K562 (cell line): ENCODE results near the gene PDIA4. TPM values are rescaled to one million over a fixed set of nuclear protein-coding genes. Genes with fewer than 3 reads are reported as not detected.
"Not testable (repeated sequence)": the region's sequence is repeated elsewhere in the genome, so short reads cannot be mapped to it uniquely, and the experiment has no call there.

Experiments used
- ATAC-seq: fragments of 200-7000 bp; cut with Tn5 transposase; 3 replicates; pipeline ENCODE4 v1.9.1; 2020; ENCODE audit warnings: moderate library complexity
- BruUV-seq: library from RNA; stranded (reverse); fragments of 400-500 nt; replicated peaks from 2 replicates; lab custom pipeline; 2021; lab: Mats Ljungman, UMichigan
- CTCF ChIA-PET: fragments of 300-600 bp; formaldehyde crosslinking; extraction: SDS; loops from one replicate; lab custom pipeline; 2021; ENCODE audit warnings: low intra/inter-chr PET ratio; lab: Yijun Ruan, JAX
- POLR2A ChIA-PET: fragments of 300-600, 350-650 bp; sonication (Branson Sonifier 250); formaldehyde crosslinking; extraction: SDS; loops from one replicate; lab custom pipeline; 2021; ENCODE audit warnings: antibody characterized with exemption, inconsistent platforms; lab: Yijun Ruan, JAX
- DNase-seq, 4 experiments: peaks; one replicate each; pipeline versions ENCODE4 v3.0.0 to v3.0.0-alpha.2; 2011 to 2018; ENCODE audit warnings: low spot score in 3 of 4, mixed read lengths in 3 of 4; ENCODE audit errors: extremely low read depth in 1 of 4
- FAIRE-seq: peaks from 2 replicates; lab custom pipeline; 2011; peaks lifted over from hg19 to GRCh38; lab: Jason Lieb, UNC
- H2AFZ ChIP-seq: 2 replicates; pipeline ENCODE4 v1.6.0; 2011; ENCODE audit warnings: low read depth, low read length, control low read depth, inconsistent platforms
- H3K27ac ChIP-seq: fragments of 200-600 bp; 3 replicates; pipeline ENCODE4 v1.8.0; 2011; ENCODE audit warnings: low read depth, mild to moderate bottlenecking, control low read depth, inconsistent platforms, low read length, moderate library complexity, mixed read lengths; ENCODE audit errors: extremely low read depth
- H3K27me3 ChIP-seq, 2 experiments: fragments of 300-600 bp in 1 of 2; 2 replicates in 1 of 2; 3 replicates in 1 of 2; pipeline versions ENCODE4 v1.6.0 to v1.8.0; 2011; ENCODE audit warnings: inconsistent platforms in 2 of 2, low read length in 2 of 2, mild to moderate bottlenecking in 1 of 2, mixed read lengths in 1 of 2, moderate library complexity in 1 of 2; ENCODE audit not compliant: control insufficient read depth in 2 of 2, insufficient read depth in 2 of 2
- H3K36me3 ChIP-seq: fragments of 300-600 bp; 3 replicates; pipeline ENCODE4 v1.8.0; 2011; ENCODE audit warnings: mild to moderate bottlenecking, low read length, inconsistent platforms; ENCODE audit not compliant: control insufficient read depth, insufficient read depth
- H3K4me1 ChIP-seq, 2 experiments: fragments of 200-600 bp in 1 of 2; replicated peaks in 1 of 2; 2 replicates in 1 of 2; 3 replicates in 1 of 2; pipeline versions ENCODE4 v1.5.1 to v1.8.0; 2011; ENCODE audit warnings: inconsistent platforms in 2 of 2, low read length in 2 of 2, mild to moderate bottlenecking in 1 of 2, mixed read lengths in 1 of 2, moderate library complexity in 1 of 2; ENCODE audit not compliant: control insufficient read depth in 2 of 2, insufficient read depth in 2 of 2
- H3K4me2 ChIP-seq: 2 replicates; pipeline ENCODE4 v1.6.1; 2011; ENCODE audit warnings: low read length, control low read depth, inconsistent platforms, mixed read lengths; ENCODE audit not compliant: insufficient read depth
- H3K4me3 ChIP-seq: fragments of 200-600 bp; sonication (generic), shearing (Covaris generic); 2 replicates; pipeline ENCODE4 v1.5.1; 2016; ENCODE audit warnings: control low read depth, inconsistent platforms
- H3K79me2 ChIP-seq: fragments of 200-600 bp; 3 replicates; pipeline ENCODE4 v1.8.0; 2011; ENCODE audit warnings: low read length, inconsistent platforms; ENCODE audit not compliant: control insufficient read depth, insufficient read depth
- H3K9ac ChIP-seq, 2 experiments: 2 replicates each; pipeline versions ENCODE4 v1.6.0 to v1.6.1; 2011; ENCODE audit warnings: low read depth in 2 of 2, low read length in 2 of 2, control low read depth in 1 of 2, inconsistent platforms in 1 of 2, mild to moderate bottlenecking in 1 of 2, mixed read lengths in 1 of 2; ENCODE audit not compliant: insufficient read depth in 1 of 2
- H3K9me1 ChIP-seq: one replicate; pipeline ENCODE4 v1.6.0; 2011; ENCODE audit warnings: inconsistent platforms, mild to moderate bottlenecking, low read length, moderate library complexity; ENCODE audit not compliant: control insufficient read depth, insufficient read depth
- H3K9me3 ChIP-seq: replicated peaks from 2 replicates; pipeline ENCODE4 v1.5.1; 2011; ENCODE audit warnings: low read depth, low read length, inconsistent platforms; ENCODE audit not compliant: control insufficient read depth, insufficient read depth
- H4K20me1 ChIP-seq: replicated peaks from 2 replicates; pipeline ENCODE4 v1.6.1; 2011; ENCODE audit warnings: low read length, inconsistent platforms, mixed read lengths; ENCODE audit not compliant: control insufficient read depth, insufficient read depth
- CBX5 ChIP-seq: IDR thresholded peaks from 2 replicates; pipeline ENCODE4 v1.6.1; 2014; ENCODE audit warnings: low read depth, borderline replicate concordance
- KAT7 ChIP-seq: sonication (generic); formaldehyde crosslinking; IDR thresholded peaks from 2 replicates; pipeline ENCODE4 v1.8.0; 2022; ENCODE audit warnings: missing genetic modification reagents, mild to moderate bottlenecking, borderline replicate concordance
- KAT8 ChIP-seq: fragments of 450-650 bp; IDR thresholded peaks from 2 replicates; pipeline ENCODE4 v1.6.1; 2016; ENCODE audit warnings: low read depth, mild to moderate bottlenecking
- KLF16 ChIP-seq: IDR thresholded peaks from 2 replicates; pipeline ENCODE4 v1.6.1; 2016; ENCODE audit warnings: antibody characterized with exemption
- MED1 ChIP-seq: sonication (generic); formaldehyde crosslinking; IDR thresholded peaks from 2 replicates; pipeline ENCODE4 v1.8.1; 2023; ENCODE audit warnings: missing genetic modification reagents, borderline replicate concordance
- ZNF121 ChIP-seq: sonication (generic); formaldehyde crosslinking; conservative IDR thresholded peaks from 2 replicates; pipeline ENCODE4 v1.8.0; 2022; ENCODE audit warnings: missing genetic modification reagents
- ZNF134 ChIP-seq: fragments of 250-450 bp; sonication (Bioruptor Pico); conservative IDR thresholded peaks from 2 replicates; pipeline ENCODE4 v1.4.0; 2020
- WGBS: fragments of 100-300 bp; shearing (Covaris generic); methylation state at CpG from one replicate; pipeline ENCODE4 v1.1.6; 2016; ENCODE audit warnings: low coverage, mixed read lengths; ENCODE audit not compliant: insufficient coverage; ENCODE audit errors: missing lambda C conversion rate; 5-methylcytosine and 5-hydroxymethylcytosine counted together
- in situ Hi-C: fragments of 300-500 bp; cut with MboI; formaldehyde crosslinking; loops from 4 replicates; pipeline ENCODE4 v1.15.0; 2018; ENCODE audit warnings: inconsistent platforms, mixed read lengths
- intact Hi-C: fragments of 100-400 bp; cut with micrococcal nuclease; formaldehyde crosslinking; loops from 2 replicates; pipeline ENCODE4 v1.14.2; 2022
- polyA plus RNA-seq, 8 experiments: library from polyadenylated mRNA; depleted of rRNA in 4 of 8; stranded (reverse) in 5 of 8; unstranded in 3 of 8; fragments of >200 nt; fragmentation: Nextera tagmentation in 2 of 8; fragmentation: Illumina TruSeq in 1 of 8; extraction: Ambion mirVana in 2 of 8; extraction: Trizol in 1 of 8; gene quantifications; 2 replicates each; pipeline versions ENCODE4 v1.2.1 to v1.2.3, GENCODE V29; 2011 to 2014; ENCODE audit warnings: inconsistent platforms in 1 of 8, missing spikeins in 1 of 8
- total RNA-seq, 7 experiments: library from RNA; depleted of rRNA in 6 of 7; stranded (reverse); fragments of >200 nt in 6 of 7; fragmentation: Illumina TruSeq in 2 of 7; extraction: Trizol in 2 of 7; gene quantifications; 2 replicates each; pipeline versions ENCODE4 v1.2.1 to v1.2.3, GENCODE V29; 2011 to 2021; ENCODE audit warnings: low replicate concordance in 1 of 7
- TF ChIP-seq, protein P1 (sequence below): fragments of 450-650 bp; IDR thresholded peaks from 2 replicates; pipeline ENCODE4 v1.6.1; 2017; ENCODE audit warnings: antibody characterized with exemption, mild to moderate bottlenecking
- TF ChIP-seq, protein P2 (sequence below), 2 experiments: fragments of 450-650 bp; IDR thresholded peaks; 2 replicates each; pipeline ENCODE4 v1.6.1; 2016

The PDIA4 gene
- total and polyA plus RNA-seq, 9 of the 15 experiments (the other 6 are each of a cell fraction or from before 2014, with no cell fraction given) = 9.1 to 175 (median 146) TPM

DNA sequence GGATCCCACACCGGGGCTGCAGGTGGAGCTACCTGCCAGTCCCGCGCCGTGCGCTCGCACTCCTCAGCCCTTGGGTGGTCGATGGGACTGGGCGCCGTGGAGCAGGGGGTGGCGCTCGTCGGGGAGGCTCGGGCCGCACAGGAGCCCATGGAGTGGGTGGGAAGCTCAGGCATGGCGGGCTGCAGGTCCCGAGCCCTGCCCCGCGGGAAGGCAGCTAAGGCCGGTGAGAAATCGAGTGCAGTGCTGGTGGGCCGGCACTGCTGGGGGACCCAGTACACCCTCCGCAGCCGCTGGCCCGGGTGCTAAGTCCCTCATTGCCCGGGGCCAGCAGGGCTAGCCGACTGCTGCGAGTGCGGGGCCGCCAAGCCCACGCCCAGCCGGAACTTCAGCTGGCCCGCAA lies 10.3 kb upstream of the PDIA4 start:
- H3K9ac ChIP-seq, FAIRE-seq: not testable (repeated sequence)

DNA sequence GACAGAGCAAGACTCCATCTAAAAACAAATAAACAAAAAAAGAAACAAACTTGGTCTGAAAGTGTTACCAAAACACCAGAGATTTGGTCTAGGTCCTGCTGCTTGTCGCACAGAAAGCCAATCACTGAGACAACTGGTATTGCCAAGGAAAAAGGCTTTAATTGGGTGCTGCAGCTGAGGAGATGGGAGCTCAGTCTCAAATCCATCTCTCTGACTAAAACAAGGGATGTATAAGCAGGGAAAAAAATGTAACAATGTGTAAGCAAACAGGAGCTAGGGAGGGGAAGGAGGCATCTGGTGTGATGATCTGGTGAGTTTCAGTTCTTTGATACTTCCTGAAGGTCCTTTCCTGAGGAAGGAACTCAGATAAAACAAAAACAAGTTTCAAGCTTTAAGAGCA lies 8.4 kb upstream of the PDIA4 start:
- peaks cover 5% of the 10 kb centered on the region for H3K9me3 ChIP-seq
- POLR2A ChIA-PET = interaction anchor here (1.9 kb wide), 1 partner anchor 29 kb away, joined by 5 read pairs; no protein-coding TSS in a partner anchor
- H2AFZ ChIP-seq = no peak overlapping the region
- H3K36me3 ChIP-seq = no peaks in the 10 kb centered on the region
- ATAC-seq (no peak), FAIRE-seq (no peak), DNase-seq (no peak)
- no peaks in the 10 kb centered on the region for H3K27me3 ChIP-seq
- CTCF ChIA-PET = no interaction called here
- H3K27ac ChIP-seq = no peak overlapping the region
- H3K9me1 ChIP-seq = no peaks in the 10 kb centered on the region
- H3K4me2 ChIP-seq = no peak overlapping the region
- H3K79me2 ChIP-seq = no peaks in the 10 kb centered on the region
- no peak overlapping the region for H3K9ac ChIP-seq
- in situ Hi-C loops (no loop called here), intact Hi-C loops (no loop called here)
- WGBS = 26% methylated on average over 1 of the region's 1 CpG
- no peaks in the 10 kb centered on the region for H4K20me1 ChIP-seq
- BruUV-seq = no TSS peak
- peaks cover 6 to 9% of the 10 kb centered on the region in 2 experiments; a peak in 3 of 5 replicates for H3K4me1 ChIP-seq
- no peak overlapping the region for H3K4me3 ChIP-seq
- TF ChIP-seq MED1 = no peak
- TF ChIP-seq KAT8 = no peak
- peak; percentile 95 for TF ChIP-seq CBX5
- no peak for TF ChIP-seq ZNF121
- TF ChIP-seq KLF16 = no peak
- TF ChIP-seq, protein P1, sequence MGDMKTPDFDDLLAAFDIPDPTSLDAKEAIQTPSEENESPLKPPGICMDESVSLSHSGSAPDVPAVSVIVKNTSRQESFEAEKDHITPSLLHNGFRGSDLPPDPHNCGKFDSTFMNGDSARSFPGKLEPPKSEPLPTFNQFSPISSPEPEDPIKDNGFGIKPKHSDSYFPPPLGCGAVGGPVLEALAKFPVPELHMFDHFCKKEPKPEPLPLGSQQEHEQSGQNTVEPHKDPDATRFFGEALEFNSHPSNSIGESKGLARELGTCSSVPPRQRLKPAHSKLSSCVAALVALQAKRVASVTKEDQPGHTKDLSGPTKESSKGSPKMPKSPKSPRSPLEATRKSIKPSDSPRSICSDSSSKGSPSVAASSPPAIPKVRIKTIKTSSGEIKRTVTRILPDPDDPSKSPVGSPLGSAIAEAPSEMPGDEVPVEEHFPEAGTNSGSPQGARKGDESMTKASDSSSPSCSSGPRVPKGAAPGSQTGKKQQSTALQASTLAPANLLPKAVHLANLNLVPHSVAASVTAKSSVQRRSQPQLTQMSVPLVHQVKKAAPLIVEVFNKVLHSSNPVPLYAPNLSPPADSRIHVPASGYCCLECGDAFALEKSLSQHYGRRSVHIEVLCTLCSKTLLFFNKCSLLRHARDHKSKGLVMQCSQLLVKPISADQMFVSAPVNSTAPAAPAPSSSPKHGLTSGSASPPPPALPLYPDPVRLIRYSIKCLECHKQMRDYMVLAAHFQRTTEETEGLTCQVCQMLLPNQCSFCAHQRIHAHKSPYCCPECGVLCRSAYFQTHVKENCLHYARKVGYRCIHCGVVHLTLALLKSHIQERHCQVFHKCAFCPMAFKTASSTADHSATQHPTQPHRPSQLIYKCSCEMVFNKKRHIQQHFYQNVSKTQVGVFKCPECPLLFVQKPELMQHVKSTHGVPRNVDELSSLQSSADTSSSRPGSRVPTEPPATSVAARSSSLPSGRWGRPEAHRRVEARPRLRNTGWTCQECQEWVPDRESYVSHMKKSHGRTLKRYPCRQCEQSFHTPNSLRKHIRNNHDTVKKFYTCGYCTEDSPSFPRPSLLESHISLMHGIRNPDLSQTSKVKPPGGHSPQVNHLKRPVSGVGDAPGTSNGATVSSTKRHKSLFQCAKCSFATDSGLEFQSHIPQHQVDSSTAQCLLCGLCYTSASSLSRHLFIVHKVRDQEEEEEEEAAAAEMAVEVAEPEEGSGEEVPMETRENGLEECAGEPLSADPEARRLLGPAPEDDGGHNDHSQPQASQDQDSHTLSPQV = no peak
- no peak for TF ChIP-seq KAT7 (CRISPR knock-in tag)
- TF ChIP-seq ZNF134 (CRISPR knock-in tag) = no peak
- TF ChIP-seq, protein P2, sequence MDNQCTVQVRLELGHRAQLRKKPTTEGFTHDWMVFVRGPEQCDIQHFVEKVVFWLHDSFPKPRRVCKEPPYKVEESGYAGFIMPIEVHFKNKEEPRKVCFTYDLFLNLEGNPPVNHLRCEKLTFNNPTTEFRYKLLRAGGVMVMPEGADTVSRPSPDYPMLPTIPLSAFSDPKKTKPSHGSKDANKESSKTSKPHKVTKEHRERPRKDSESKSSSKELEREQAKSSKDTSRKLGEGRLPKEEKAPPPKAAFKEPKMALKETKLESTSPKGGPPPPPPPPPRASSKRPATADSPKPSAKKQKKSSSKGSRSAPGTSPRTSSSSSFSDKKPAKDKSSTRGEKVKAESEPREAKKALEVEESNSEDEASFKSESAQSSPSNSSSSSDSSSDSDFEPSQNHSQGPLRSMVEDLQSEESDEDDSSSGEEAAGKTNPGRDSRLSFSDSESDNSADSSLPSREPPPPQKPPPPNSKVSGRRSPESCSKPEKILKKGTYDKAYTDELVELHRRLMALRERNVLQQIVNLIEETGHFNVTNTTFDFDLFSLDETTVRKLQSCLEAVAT (IDR thresholded peaks at IDR 0.05) = no peak

More for the DNA sequence above, 10.3 kb upstream of the PDIA4 start:
- H3K4me2 ChIP-seq, ATAC-seq, H2AFZ ChIP-seq, H3K9me1 ChIP-seq, DNase-seq, in situ Hi-C loops, H3K27me3 ChIP-seq, CTCF ChIA-PET, H4K20me1 ChIP-seq, H3K27ac ChIP-seq, BruUV-seq, H3K4me3 ChIP-seq, H3K4me1 ChIP-seq, H3K79me2 ChIP-seq, intact Hi-C loops, H3K36me3 ChIP-seq, H3K9me3 ChIP-seq: not testable (repeated sequence)
- 74% methylated on average over 21 of the region's 32 CpGs for WGBS
- POLR2A ChIA-PET = interaction anchor here (0.9 to 1.2 kb wide), 2 partner anchors 10 to 17 kb away, joined by 3 to 4 read pairs (median 3); no protein-coding TSS in a partner anchor
